IPS-20b (cell line): ENCODE data around the gene FAM76B.

ENCODE experiments used
- H3K27ac ChIP-seq: one replicate; pipeline ENCODE4 v1.5.1; 2013; ENCODE audit warnings: low read length
- H3K27me3 ChIP-seq: 2 replicates; pipeline ENCODE4 v1.6.1; 2013; ENCODE audit warnings: mild to moderate bottlenecking, low read length, inconsistent platforms; ENCODE audit not compliant: insufficient read depth
- H3K36me3 ChIP-seq: 2 replicates; pipeline ENCODE4 v1.6.1; 2013; ENCODE audit warnings: low read depth, mild to moderate bottlenecking, inconsistent platforms, low read length, moderate library complexity; ENCODE audit not compliant: insufficient read depth
- H3K4me1 ChIP-seq: 2 replicates; pipeline ENCODE4 v1.6.1; 2013; ENCODE audit warnings: mild to moderate bottlenecking, control low read depth, inconsistent platforms, low read length, moderate library complexity; ENCODE audit not compliant: insufficient read depth
- H3K4me3 ChIP-seq: 2 replicates; pipeline ENCODE4 v1.5.1; 2013; ENCODE audit warnings: mild to moderate bottlenecking, low read length, inconsistent platforms
- H3K9ac ChIP-seq: 2 replicates; pipeline ENCODE4 v1.6.1; 2013; ENCODE audit warnings: low read depth, mild to moderate bottlenecking, inconsistent platforms, low read length, moderate library complexity
- H3K9me3 ChIP-seq: 2 replicates; pipeline ENCODE4 v1.6.1; 2013; ENCODE audit warnings: mild to moderate bottlenecking, low read depth, low read length, inconsistent platforms; ENCODE audit not compliant: insufficient read depth

The FAM76B gene

GRCh38 chr11:95727620-95728019 lies 62.0 kb downstream of the FAM76B start:
- Histone ChIP-seq H3K9me3 (no peaks in the 10 kb centered on the region), H3K9ac (no peak overlapping the region), H3K27ac (no peak overlapping the region), H3K4me3 (no peak overlapping the region), H3K27me3 (no peaks in the 10 kb centered on the region), H3K4me1 (no peaks in the 10 kb centered on the region), H3K36me3 (no peaks in the 10 kb centered on the region)

DNA sequence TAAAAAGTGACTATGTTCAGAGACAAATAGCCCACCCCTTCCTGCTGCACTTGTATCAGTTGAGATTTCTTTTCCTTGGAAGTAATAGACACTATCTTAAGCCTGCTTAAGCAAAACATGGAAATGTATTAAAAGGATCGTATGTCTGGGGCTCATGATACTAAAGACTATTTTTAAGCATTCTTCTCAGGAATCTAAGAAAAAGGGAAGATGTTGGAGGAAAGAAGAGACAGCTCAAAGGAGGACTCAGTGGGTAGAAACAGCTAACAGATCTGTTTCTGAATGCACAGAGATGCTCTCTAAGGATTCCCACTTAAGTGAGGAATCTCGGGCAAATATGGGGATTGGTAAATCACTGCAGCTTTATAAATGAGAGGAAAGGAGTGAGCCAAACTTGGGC lies 62.5 kb downstream of the FAM76B start:
- Histone ChIP-seq H3K27ac (no peak overlapping the region), H3K4me1 (no peaks in the 10 kb centered on the region), H3K4me3 (no peak overlapping the region), H3K9me3 (no peaks in the 10 kb centered on the region), H3K9ac (no peak overlapping the region), H3K27me3 (no peaks in the 10 kb centered on the region), H3K36me3 (no peaks in the 10 kb centered on the region)

DNA sequence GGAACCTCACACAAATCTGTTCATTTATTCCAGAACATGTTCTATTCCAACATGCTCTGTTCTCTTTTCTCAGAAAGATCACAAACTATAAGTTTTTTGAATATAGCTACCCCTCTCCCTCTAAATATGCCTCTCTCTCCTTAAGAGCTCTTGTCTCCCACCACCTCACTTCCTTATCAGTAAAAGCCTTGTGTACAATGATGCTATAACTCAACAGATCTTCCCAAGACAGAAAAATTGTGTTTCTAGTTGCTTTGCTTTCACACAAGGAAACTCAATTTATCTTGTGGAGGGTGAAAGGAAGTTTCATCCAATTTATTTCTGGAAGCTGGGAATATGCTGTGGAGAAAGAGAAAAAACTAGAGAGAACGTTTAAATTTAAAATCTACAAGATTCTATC lies 64.4 kb downstream of the FAM76B start:
- H3K4me1 ChIP-seq = no peaks in the 10 kb centered on the region
- no peak overlapping the region for H3K4me3 ChIP-seq
- no peak overlapping the region for H3K27ac ChIP-seq

GRCh38 chr11:95723361-95723942 lies 66.1 kb downstream of the FAM76B start:
- no peaks in the 10 kb centered on the region for H3K27me3 ChIP-seq
- no peak overlapping the region for H3K27ac ChIP-seq
- H3K36me3 ChIP-seq = no peaks in the 10 kb centered on the region

More for the DNA sequence above, 64.4 kb downstream of the FAM76B start:
- Histone ChIP-seq H3K9me3 (no peaks in the 10 kb centered on the region), H3K36me3 (no peaks in the 10 kb centered on the region), H3K9ac (no peak overlapping the region), H3K27me3 (no peaks in the 10 kb centered on the region)

DNA sequence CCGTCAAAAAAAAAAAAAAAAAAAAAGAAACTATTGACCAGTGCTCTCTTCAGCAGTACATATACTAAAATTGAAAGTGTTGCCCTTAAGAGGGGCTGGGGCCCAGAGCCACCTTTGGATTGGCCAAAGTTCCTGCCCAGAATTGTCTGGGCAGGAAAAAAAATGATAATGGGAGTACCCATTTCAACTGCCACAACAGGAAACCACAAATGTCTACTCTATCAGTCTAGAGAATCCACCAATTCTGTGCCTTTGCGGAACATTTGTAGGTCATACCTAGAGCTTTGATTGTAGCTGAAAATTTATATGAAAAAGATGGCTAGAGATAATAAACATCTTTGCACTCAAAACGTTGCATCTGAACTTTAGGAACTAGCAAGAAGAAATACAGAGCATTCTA lies 69.4 kb downstream of the FAM76B start:
- no peak overlapping the region for H3K9ac ChIP-seq
- no peaks in the 10 kb centered on the region for H3K27me3 ChIP-seq
- no peak overlapping the region for H3K27ac ChIP-seq
- no peaks in the 10 kb centered on the region for H3K36me3 ChIP-seq
- H3K4me1 ChIP-seq = no peaks in the 10 kb centered on the region
- H3K9me3 ChIP-seq = no peaks in the 10 kb centered on the region
- no peak overlapping the region for H3K4me3 ChIP-seq

More at GRCh38 chr11:95723361-95723942, 66.1 kb downstream of the FAM76B start:
- no peak overlapping the region for H3K4me3 ChIP-seq
- H3K4me1 ChIP-seq = no peaks in the 10 kb centered on the region
- H3K9ac ChIP-seq = no peak overlapping the region
- H3K9me3 ChIP-seq = no peaks in the 10 kb centered on the region
